SK-N-MC (cell line): ENCODE results near the gene OR2A1.
"Not testable (repeated sequence)": the region's sequence is repeated elsewhere in the genome, so short reads cannot be mapped to it uniquely, and the experiment has no call there.

Source experiments
- EZH2 ChIP-seq: fragments of 200-600 bp; sonication (generic); IDR thresholded peaks from one replicate; pipeline ENCODE4 v1.6.1; 2017; ENCODE audit warnings: antibody characterized with exemption
- FOXP2 ChIP-seq: optimal IDR thresholded peaks from 2 replicates; pipeline ENCODE3; 2011; ENCODE audit warnings: mild to moderate bottlenecking, moderate library complexity; ENCODE audit not compliant: insufficient read depth; ENCODE audit errors: extremely low read length, control extremely low read depth
- POLR2AphosphoS5 ChIP-seq: IDR thresholded peaks from 2 replicates; pipeline ENCODE4 v1.6.1; 2012; ENCODE audit warnings: mild to moderate bottlenecking, low read depth, low read length, borderline replicate concordance

DNA sequence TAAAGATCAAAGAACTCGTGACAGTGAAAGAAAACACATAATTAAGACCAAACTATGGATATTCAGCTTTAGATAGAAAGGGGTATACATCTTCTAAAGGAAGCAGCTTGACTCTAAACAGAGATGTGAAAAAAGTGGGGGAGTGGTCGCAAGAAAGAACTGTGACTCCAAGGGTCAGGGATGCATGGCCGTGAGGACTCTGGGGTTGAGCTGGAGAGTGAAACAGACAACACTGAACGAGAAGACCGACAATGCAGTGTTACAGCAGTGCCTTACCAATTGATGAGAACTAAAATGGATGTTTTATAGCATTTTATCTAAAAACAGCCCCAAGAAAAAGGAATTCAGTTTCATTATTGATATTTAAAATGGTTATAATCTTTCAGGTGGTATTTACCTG, 8.6 kb upstream of the OR2A1 start:
- TF ChIP-seq POLR2AphosphoS5, EZH2, FOXP2: not testable (repeated sequence)
